ENCODE results near the gene TP53BP2.

DNA sequence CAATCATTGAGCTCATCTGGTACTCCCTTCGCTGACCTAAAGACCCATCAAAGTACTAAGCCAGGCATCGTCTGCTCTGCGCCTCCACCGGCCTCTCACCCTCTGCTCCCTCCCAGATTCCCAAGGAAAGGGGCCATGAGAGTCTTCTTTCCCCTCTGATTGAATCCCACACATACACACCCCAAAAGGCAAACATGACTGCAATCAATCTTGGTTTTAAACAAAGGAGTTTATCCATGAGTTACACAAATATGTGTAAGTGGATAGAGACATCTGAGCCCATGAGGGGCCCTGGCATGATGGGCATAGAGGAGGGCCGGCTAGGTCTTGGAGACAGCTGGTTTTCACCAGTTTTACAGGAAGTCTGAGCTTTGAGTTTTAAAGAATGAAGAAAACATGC, 82.5 kb downstream of the TP53BP2 start:
- TF ChIP-seq, protein P1, sequence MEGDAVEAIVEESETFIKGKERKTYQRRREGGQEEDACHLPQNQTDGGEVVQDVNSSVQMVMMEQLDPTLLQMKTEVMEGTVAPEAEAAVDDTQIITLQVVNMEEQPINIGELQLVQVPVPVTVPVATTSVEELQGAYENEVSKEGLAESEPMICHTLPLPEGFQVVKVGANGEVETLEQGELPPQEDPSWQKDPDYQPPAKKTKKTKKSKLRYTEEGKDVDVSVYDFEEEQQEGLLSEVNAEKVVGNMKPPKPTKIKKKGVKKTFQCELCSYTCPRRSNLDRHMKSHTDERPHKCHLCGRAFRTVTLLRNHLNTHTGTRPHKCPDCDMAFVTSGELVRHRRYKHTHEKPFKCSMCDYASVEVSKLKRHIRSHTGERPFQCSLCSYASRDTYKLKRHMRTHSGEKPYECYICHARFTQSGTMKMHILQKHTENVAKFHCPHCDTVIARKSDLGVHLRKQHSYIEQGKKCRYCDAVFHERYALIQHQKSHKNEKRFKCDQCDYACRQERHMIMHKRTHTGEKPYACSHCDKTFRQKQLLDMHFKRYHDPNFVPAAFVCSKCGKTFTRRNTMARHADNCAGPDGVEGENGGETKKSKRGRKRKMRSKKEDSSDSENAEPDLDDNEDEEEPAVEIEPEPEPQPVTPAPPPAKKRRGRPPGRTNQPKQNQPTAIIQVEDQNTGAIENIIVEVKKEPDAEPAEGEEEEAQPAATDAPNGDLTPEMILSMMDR (IDR thresholded peaks at IDR 0.05) = no peak
- TF ChIP-seq POLR2A (IDR thresholded peaks at IDR 0.05) = no peak

Data from Peyer's patch (tissue), 4 donors.